Astrocyte (in vitro differentiated cells and primary cell): ENCODE results near the gene NNAT. TPM values are rescaled to one million over a fixed set of nuclear protein-coding genes. Genes with fewer than 3 reads are reported as not detected.
"Not testable (repeated sequence)": the region's sequence is repeated elsewhere in the genome, so short reads cannot be mapped to it uniquely, and the experiment has no call there.

Source experiments
- DNase-seq: peaks from one replicate; pipeline ENCODE4 v3.0.0-alpha.2; 2010; ENCODE audit warnings: low read depth
- FAIRE-seq: peaks from 2 replicates; lab custom pipeline; 2011; peaks lifted over from hg19 to GRCh38; lab: Jason Lieb, UNC
- H2AFZ ChIP-seq: 2 replicates; pipeline ENCODE4 v1.6.0; 2012; ENCODE audit warnings: low read depth, low read length, inconsistent platforms
- H3K27ac ChIP-seq: 2 replicates; pipeline ENCODE4 v1.5.1; 2011; ENCODE audit warnings: low read depth, low read length, inconsistent platforms
- H3K27me3 ChIP-seq: 2 replicates; pipeline ENCODE4 v1.6.0; 2011; ENCODE audit warnings: low read length, inconsistent platforms; ENCODE audit not compliant: insufficient read depth
- H3K36me3 ChIP-seq: 2 replicates; pipeline ENCODE4 v1.5.1; 2011; ENCODE audit warnings: low read length, inconsistent platforms; ENCODE audit not compliant: insufficient read depth
- H3K4me1 ChIP-seq: 2 replicates; pipeline ENCODE4 v1.5.1; 2011; ENCODE audit warnings: low read length, inconsistent platforms; ENCODE audit not compliant: insufficient read depth
- H3K4me2 ChIP-seq: 2 replicates; pipeline ENCODE4 v1.6.0; 2012; ENCODE audit warnings: low read length, inconsistent platforms
- H3K4me3 ChIP-seq: 2 replicates; pipeline ENCODE4 v1.5.1; 2011; ENCODE audit warnings: low read depth, mild to moderate bottlenecking, low read length, inconsistent platforms; ENCODE audit not compliant: insufficient read depth
- H3K79me2 ChIP-seq: 2 replicates; pipeline ENCODE4 v1.6.0; 2012; ENCODE audit warnings: mild to moderate bottlenecking, low read length, inconsistent platforms; ENCODE audit not compliant: insufficient read depth
- H3K9ac ChIP-seq: 2 replicates; pipeline ENCODE4 v1.6.0; 2012; ENCODE audit warnings: mild to moderate bottlenecking, low read length, inconsistent platforms
- H3K9me3 ChIP-seq: 2 replicates; pipeline ENCODE4 v1.5.1; 2012; ENCODE audit warnings: low read depth, mild to moderate bottlenecking, low read length, inconsistent platforms; ENCODE audit not compliant: insufficient read depth
- H4K20me1 ChIP-seq: 2 replicates; pipeline ENCODE4 v1.6.0; 2012; ENCODE audit warnings: low read length, inconsistent platforms; ENCODE audit not compliant: insufficient read depth
- H3K27ac Mint-ChIP-seq: one replicate; pipeline ENCODE4 v1.8.0; 2021; ENCODE audit warnings: mild to moderate bottlenecking, mixed read lengths; ENCODE audit not compliant: unreplicated experiment
- H3K27me3 Mint-ChIP-seq: one replicate; pipeline ENCODE4 v1.8.0; 2021; ENCODE audit warnings: low read depth, mixed read lengths; ENCODE audit not compliant: unreplicated experiment
- H3K36me3 Mint-ChIP-seq: one replicate; pipeline ENCODE4 v1.8.0; 2021; ENCODE audit warnings: low read depth, mixed read lengths; ENCODE audit not compliant: unreplicated experiment
- H3K4me1 Mint-ChIP-seq: one replicate; pipeline ENCODE4 v1.8.0; 2021; ENCODE audit warnings: low read depth, mixed read lengths; ENCODE audit not compliant: unreplicated experiment
- H3K4me3 Mint-ChIP-seq: one replicate; pipeline ENCODE4 v1.8.0; 2021; ENCODE audit warnings: mild to moderate bottlenecking, moderate library complexity, mixed read lengths; ENCODE audit not compliant: unreplicated experiment
- H3K9me3 Mint-ChIP-seq: one replicate; pipeline ENCODE4 v1.8.0; 2021; ENCODE audit warnings: mild to moderate bottlenecking, mixed read lengths; ENCODE audit not compliant: unreplicated experiment
- EZH2 ChIP-seq: IDR thresholded peaks from 2 replicates; pipeline ENCODE4 v1.6.1; 2012; ENCODE audit warnings: mild to moderate bottlenecking, low read length, inconsistent platforms; ENCODE audit not compliant: insufficient read depth
- total RNA-seq: library from RNA; stranded (reverse); gene quantifications from 2 replicates; pipeline ENCODE4 v1.2.1, GENCODE V29; 2021
- TF ChIP-seq, protein P1 (sequence below): IDR thresholded peaks from 2 replicates; pipeline ENCODE4 v1.5.1; 2011; ENCODE audit warnings: low read depth, mild to moderate bottlenecking, inconsistent platforms, low read length, moderate library complexity; ENCODE audit not compliant: insufficient read depth

NNAT gene
- total RNA-seq, 1 donor from 2014 or later = 3.6 TPM

- Mint-ChIP-seq H3K4me3 (no peak overlapping the region), H3K27ac (no peak overlapping the region), H3K36me3 (no peaks in the 10 kb centered on the region), H3K9me3 (no peaks in the 10 kb centered on the region), H3K4me1 (no peaks in the 10 kb centered on the region), H3K27me3 (peaks cover 3% of the 10 kb centered on the region)
- no peak for DNase-seq
- Histone ChIP-seq H3K9me3 (no peaks in the 10 kb centered on the region), H2AFZ (no peak overlapping the region), H3K4me2 (no peak overlapping the region), H3K79me2 (no peaks in the 10 kb centered on the region), H3K27me3 (peaks cover 14% of the 10 kb centered on the region), H3K4me3 (no peak overlapping the region), H3K4me1 (no peaks in the 10 kb centered on the region), H3K9ac (no peak overlapping the region), H3K36me3 (no peaks in the 10 kb centered on the region), H4K20me1 (no peaks in the 10 kb centered on the region), H3K27ac (no peak overlapping the region)
- FAIRE-seq = no peak
- TF ChIP-seq, protein P1, sequence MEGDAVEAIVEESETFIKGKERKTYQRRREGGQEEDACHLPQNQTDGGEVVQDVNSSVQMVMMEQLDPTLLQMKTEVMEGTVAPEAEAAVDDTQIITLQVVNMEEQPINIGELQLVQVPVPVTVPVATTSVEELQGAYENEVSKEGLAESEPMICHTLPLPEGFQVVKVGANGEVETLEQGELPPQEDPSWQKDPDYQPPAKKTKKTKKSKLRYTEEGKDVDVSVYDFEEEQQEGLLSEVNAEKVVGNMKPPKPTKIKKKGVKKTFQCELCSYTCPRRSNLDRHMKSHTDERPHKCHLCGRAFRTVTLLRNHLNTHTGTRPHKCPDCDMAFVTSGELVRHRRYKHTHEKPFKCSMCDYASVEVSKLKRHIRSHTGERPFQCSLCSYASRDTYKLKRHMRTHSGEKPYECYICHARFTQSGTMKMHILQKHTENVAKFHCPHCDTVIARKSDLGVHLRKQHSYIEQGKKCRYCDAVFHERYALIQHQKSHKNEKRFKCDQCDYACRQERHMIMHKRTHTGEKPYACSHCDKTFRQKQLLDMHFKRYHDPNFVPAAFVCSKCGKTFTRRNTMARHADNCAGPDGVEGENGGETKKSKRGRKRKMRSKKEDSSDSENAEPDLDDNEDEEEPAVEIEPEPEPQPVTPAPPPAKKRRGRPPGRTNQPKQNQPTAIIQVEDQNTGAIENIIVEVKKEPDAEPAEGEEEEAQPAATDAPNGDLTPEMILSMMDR = no peak
- TF ChIP-seq EZH2 = no peak
Measured at GRCh38 chr20:37547912-37548311, 26.9 kb downstream of the NNAT start.

GRCh38 chr20:37550101-37550920 is 29.3 kb downstream of the NNAT start:
- not testable (repeated sequence) for H3K4me1 ChIP-seq, H3K4me2 ChIP-seq, H3K4me3 ChIP-seq, H3K4me1 Mint-ChIP-seq, H3K9ac ChIP-seq, H3K9me3 Mint-ChIP-seq, H3K36me3 ChIP-seq, DNase-seq, FAIRE-seq, H4K20me1 ChIP-seq, H3K9me3 ChIP-seq, H3K79me2 ChIP-seq, H3K4me3 Mint-ChIP-seq, H2AFZ ChIP-seq, H3K27me3 ChIP-seq, H3K27ac Mint-ChIP-seq, H3K27ac ChIP-seq, H3K27me3 Mint-ChIP-seq, H3K36me3 Mint-ChIP-seq

DNA sequence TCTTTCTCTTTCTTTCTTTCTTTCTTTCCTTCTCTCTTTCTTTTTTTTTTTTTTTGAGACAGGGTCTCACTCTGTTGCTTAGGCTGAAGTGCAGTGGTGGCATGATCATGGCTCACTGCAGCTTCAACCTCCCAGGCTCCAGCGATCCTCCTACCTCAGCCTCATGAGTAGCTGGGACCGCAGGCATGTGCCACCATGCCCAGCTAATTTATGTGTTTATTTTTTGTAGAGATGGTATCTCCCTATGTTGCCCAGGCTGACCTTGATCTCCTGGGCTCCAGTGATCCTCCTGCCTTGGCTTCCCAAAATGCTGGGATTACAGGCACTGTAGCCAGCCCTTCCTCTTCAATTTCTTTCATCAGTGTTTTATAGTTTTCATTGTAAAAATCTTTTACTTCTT is 30.6 kb downstream of the NNAT start:
- not testable (repeated sequence) for H4K20me1 ChIP-seq, H2AFZ ChIP-seq, H3K4me1 Mint-ChIP-seq, H3K4me1 ChIP-seq, H3K27me3 ChIP-seq, DNase-seq, H3K9me3 Mint-ChIP-seq, H3K27ac ChIP-seq, H3K27me3 Mint-ChIP-seq, H3K27ac Mint-ChIP-seq, H3K36me3 Mint-ChIP-seq, FAIRE-seq, H3K4me3 ChIP-seq, H3K36me3 ChIP-seq, H3K4me2 ChIP-seq, H3K4me3 Mint-ChIP-seq, H3K9ac ChIP-seq, H3K79me2 ChIP-seq, H3K9me3 ChIP-seq
